ENCODE results near the gene NCOA6. TPM values are rescaled to one million over a fixed set of nuclear protein-coding genes. Genes with fewer than 3 reads are reported as not detected.

The NCOA6 gene
- total RNA-seq, 1 donor from 2014 or later, result 16.0 TPM

DNA sequence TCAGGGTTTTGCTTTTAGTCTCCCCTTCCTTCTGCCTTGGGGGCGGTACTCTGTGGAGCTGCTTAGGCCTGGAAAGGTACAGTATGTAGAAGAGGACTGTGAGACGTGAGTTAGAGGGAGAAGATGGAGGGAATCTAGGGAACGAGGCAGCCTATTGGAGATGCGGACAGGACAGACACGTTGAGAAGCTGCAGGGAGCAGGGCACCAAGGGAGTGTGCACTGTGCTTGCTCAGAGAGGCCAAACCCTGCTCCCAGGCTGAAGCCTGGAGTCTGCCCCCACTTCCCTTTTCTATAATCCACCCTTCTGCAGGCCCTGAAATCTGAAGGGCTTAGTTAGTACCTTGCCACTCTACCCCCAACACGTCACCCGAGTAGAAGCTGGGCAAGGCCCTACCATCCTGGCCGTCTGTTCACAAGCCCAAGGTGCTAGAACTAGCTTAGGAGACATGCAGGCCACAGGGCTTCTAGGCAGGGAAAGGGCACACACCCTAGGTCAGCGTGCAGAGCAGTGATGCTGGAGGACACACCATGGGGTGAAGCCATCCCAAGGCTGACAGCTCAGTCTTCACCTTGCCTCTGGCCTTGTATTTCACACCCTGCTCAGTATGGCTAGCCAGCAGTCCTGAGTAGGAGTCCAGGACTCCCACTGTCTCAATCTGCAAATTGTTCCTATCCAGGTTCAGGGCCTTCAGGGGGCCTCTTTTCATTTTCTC is 114.4 kb downstream of the NCOA6 start:
- intact Hi-C loops (cut with DNase I), result no loop called here
- DNase-seq (ENCODE audit: missing footprints) (no peak), ATAC-seq (no peak)

DNA sequence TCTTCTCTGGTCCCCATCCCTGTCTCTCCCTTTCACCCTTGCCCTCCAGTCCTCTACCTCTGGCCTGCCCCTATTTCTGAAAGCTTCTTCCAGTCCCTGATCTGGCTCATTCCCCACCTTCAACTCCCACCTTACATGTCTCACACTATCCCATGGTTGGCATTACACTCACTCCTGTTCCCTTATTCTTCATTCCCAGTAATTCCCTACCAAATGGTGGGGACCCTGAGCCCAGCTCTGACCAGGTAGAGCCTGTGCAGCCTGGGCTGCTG is 114.9 kb downstream of the NCOA6 start:
- ATAC-seq, result no peak
- intact Hi-C loops (cut with DNase I), result no loop called here
- DNase-seq (ENCODE audit: missing footprints), result no peak

DNA sequence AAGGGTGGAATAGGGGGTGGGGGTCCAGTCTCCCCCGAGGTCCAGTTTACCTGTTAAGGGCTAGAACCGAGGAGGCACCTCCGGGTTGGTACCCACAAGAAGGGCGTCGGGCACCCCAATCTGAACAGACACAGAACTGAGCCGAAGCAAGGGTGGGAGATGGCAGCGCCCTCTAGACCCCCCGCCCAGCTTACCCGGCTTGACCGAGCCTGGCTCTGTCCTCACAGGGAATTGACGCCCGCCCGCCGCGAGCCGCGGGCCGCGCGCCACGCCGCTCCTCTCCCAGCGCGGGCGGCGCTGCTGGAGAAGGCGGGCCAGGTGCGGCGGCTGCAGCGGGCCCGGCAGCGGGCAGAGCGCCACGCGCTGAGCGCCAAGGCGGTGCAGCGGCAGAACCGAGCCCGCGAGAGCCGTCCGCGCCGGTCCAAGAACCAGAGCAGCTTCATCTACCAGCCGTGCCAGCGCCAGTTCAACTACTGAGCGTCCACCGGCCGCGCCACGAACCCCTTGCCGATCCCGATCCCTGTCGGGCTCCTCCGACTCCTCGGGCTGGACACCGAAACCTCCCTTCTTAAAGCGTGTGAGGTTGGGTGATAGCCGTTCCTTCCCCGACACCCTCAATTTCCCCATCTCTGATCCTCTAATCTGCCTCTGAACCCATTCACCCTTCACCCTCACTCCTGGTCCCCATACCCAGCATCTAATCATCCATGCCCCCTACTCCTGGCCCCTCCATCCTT is 115.5 kb downstream of the NCOA6 start:
- peak; percentile 87 for DNase-seq (ENCODE audit: missing footprints)
- intact Hi-C loops (cut with DNase I), result loop anchor here (5.0 kb wide), 1 partner anchor 173 kb away; no protein-coding TSS in a partner anchor
- peak; percentile 64 for ATAC-seq

DNA sequence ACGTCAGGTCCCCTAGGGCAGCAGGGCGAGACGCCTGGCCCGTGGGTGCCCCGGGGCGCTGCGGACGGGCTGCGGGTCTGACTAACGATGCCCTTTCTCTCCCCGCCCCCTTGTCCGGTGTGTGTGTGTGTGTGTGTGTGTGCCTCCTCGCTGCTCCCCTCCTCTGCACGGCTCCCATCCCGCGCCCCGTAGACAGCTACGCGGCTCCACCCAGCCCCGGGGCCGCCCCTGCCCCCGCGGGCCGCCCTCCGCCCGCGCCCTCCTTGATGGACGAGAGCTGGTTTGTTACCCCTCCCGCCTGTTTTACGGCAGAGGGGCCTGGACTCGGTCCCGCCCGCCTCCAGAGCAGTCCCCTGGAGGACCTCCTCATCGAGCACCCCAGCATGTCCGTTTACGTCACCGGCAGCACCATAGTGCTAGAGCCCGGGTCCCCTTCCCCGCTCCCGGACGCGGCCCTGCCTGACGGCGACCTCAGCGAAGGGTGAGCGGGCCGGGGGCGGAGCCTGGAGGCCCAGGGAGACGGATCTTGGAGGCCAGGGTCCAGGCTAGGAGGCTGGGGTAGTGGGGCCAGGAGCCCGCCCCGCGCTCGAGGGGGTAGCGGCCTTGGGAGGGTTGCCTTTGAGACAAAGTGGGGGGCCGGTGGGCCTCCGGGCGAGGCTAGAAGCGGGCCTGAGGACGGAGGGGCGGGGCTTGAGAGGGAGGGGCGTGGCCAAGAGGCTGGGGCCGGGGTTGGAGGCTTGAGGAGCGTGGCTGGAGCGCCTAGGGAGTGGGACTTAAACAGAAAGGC is 116.2 kb downstream of the NCOA6 start:
- peak; percentile 76 for ATAC-seq
- intact Hi-C loops (cut with DNase I), result loop anchor here (5.0 kb wide), 1 partner anchor 172 kb away; no protein-coding TSS in a partner anchor
- DNase-seq (ENCODE audit: missing footprints), result peak; percentile 93

DNA sequence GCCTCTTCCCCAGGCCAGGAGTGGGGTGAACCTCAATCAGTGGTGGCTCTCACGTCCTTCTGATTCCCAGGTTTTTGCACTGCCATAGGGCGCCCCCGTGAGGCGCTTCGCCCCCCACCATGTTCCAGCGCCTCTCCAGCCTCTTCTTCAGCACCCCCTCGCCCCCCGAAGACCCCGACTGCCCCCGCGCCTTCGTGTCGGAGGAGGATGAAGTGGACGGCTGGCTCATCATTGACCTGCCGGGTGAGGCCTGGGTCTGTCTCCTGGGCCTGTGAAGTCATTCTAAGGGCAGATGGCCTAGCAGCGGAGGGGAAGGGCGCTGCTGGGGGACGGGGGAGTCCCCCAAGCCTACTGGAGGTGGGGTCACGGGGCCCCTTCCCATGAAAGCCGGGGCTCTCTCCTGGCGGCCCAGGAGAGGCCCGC is 116.8 kb downstream of the NCOA6 start:
- intact Hi-C loops (cut with DNase I), result loop anchor here (5.0 kb wide), 1 partner anchor 171 kb away; no protein-coding TSS in a partner anchor
- DNase-seq (ENCODE audit: missing footprints), result peak; percentile 82
- no peak for ATAC-seq

DNA sequence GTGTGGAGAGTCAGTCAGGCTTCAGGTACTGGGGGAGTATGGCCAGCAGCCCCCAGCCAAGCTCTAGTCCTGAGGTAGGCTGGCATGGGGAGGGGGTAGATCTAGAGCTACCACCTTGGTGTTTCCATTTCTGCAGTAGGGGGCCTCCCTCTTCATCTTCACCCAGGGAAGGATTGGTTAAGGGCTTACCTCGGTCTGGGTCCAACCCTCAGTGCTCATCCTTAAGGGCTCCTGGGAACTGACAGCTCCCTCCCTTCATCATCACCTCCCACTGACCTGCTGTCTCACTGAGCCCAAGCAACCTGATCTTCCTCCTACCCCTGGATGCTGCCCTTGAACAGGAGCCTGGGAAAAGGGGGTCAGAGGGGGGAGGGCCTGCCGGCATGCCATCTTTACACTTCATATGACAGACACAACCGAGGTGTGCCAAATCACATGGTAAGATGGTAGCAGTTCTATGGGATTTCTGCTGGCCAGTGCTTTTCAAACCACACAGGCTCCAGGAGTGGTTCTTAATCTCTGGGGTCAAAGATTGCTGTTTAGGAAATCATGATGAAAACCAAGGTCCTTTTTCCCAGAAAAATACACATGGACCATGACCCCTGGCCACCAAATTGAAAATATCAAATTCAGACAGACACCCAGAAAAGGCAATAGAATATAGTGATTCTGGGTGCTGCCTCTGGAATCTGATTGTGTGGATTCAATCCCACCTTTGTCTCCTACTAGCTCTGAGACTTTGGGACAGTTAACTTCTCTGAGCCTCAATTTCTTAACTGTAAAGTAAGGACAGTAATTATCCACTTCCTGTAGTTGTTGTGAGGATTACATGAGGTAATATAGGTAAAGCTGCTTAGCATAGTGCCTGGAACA is 118.3 kb downstream of the NCOA6 start:
- no peak for ATAC-seq
- DNase-seq (ENCODE audit: missing footprints), result no peak
- intact Hi-C loops (cut with DNase I), result loop anchor here (5.0 kb wide), 1 partner anchor 170 kb away; no protein-coding TSS in a partner anchor

DNA sequence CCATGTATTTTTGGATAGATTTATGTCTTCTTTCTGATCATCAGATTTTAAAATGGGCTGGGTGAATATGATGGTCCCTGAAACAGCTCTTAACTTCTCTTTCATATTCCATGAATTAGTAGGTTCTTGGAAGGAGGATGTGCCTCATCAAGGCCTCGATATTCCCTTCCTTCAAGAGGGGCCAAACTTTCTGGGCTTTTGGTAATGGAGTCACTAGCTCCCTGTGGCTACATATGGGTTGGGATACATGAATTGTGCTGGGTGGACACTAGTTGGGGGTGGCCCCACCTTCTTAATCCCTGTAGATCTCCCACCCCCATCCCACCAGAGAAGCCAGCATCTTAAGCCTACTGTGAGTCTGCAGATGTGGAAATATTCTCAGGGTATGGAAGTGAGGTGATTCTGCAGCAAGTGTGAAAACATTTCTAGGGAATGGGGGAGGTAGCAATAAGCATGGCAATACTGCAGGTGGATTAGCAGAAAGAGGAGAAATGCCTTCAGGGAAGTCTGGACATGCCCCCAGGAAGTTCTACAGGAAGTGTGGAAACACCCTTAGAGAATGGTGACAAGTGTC is 119.1 kb downstream of the NCOA6 start:
- intact Hi-C loops (cut with DNase I), result loop anchor here (5.0 kb wide), 1 partner anchor 169 kb away; no protein-coding TSS in a partner anchor
- DNase-seq (ENCODE audit: missing footprints) (no peak), ATAC-seq (no peak)

DNA sequence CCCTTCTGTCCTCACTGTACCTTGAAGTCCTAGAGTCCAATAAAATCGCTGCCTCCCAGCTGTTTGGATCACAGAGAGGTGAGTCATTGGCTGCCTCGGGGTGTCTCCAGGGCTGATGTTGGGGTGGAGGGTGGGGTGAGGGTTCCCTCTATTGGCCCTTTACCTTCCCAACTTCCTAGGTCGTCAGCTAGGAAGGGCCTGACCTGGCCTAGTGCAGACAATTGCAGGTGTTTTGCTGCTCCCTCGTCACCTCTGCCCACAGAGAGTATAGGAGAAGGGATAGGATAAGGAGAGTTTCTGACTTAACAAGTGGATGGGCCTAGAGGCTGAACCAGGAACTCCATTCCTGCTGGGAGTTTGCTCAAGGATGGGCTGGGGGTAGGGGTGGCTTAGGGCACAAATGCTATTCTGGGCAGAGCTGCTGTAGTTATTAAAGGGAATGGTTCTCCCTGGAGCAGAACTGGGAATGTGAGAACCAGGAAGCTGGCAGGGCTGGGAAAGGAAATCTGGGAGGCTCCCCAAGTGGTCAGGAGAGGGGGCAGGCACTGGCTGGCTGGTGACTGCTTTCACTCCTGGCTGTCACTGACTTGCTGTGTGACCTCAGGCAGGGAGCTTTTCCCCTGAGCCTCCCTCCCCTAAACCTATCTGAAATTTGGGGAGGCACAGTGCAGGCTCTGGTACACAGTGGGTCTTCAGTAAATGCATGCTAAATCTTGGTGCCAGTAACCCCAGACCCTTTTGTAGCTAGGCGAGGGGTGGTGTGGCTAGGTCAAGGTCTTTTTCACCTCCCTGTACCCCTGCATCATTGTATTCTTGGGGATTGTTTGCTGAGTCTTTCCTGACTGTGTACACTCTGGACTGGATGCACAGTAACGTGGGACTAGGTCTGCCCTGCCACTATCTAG is 119.8 kb downstream of the NCOA6 start:
- DNase-seq (ENCODE audit: missing footprints), result peak; percentile 65
- ATAC-seq, result peak; percentile 7
- intact Hi-C loops (cut with DNase I), result loop anchor here (2.0 to 5.0 kb wide), 2 partner anchors 29 to 168 kb away; partner anchors contain the start of gene PIGU

DNA sequence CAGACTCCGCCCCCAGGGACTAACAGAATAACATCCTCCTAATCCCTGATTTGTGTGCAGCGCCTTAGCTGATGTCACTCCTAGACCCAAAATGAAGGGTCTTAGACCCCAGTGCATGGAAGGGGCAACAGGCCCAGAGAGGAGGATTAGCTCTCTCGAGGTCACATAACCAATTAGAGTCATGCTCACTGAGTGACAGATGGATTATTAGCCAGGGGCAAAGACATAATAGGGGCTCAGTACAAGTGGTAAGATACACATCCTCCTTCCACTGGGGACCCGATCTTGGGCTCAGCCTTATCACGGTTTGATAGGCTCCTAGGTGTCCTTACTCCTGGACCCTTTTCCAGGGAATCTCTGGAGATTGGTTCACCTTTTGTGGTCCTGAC is 120.4 kb downstream of the NCOA6 start:
- intact Hi-C loops (cut with DNase I), result loop anchor here (2.0 to 5.0 kb wide), 2 partner anchors 28 to 168 kb away; partner anchors contain the start of gene PIGU
- no peak for ATAC-seq
- DNase-seq (ENCODE audit: missing footprints), result no peak

DNA sequence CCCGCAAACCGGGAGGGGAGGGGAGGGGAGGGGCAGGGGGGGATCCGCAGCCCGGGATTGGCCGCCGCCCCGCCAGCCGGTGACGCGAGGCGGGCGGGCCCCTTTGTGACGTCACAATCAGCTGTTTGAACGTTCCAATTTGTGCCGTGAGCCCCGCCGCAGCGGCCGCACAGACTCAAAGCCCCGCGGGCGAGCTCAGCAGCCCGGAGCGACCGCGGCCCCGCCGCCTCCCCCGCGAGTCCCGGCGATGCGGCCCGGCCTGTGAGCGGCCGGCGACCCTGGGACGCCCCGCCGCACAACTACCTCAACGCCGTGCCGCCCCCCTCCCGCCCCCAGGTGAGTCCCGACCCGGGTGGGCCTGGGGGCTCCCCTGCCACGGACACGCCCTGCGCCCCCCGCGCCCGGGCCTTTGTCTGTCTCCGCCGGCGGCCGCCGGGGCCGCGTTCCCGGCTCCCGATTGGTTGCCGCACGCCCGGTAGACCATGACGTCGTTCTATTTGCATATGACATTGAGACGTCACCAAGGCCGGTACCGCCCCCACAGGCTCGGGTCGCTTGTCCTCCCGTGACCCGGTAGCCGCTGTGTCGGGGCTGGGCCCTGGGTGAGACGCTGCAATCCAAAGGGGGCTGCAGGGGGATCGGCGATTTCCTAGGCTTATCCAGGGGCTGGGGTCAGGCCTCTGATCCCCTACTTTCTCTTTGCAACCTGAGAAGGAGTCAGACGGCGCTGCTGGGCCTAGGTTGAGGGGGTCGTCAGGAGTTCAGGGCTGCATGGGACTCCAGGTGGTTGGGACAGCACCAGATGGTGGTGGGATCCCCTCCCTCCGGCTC is 121.1 kb downstream of the NCOA6 start, which contains the start of gene TP53INP2:
Gene TP53INP2 (plus strand): TSS at position 168 of the 831 bp plus-strand sequence. CDS start 4,396 bp downstream, outside the sequence.
- intact Hi-C loops (cut with DNase I), result loop anchor here (1.0 to 5.0 kb wide), 5 partner anchors 28 to 392 kb away; partner anchors contain the start of gene PIGU
- DNase-seq (ENCODE audit: missing footprints) (peak; percentile 98), ATAC-seq (peak; percentile 79)

DNA sequence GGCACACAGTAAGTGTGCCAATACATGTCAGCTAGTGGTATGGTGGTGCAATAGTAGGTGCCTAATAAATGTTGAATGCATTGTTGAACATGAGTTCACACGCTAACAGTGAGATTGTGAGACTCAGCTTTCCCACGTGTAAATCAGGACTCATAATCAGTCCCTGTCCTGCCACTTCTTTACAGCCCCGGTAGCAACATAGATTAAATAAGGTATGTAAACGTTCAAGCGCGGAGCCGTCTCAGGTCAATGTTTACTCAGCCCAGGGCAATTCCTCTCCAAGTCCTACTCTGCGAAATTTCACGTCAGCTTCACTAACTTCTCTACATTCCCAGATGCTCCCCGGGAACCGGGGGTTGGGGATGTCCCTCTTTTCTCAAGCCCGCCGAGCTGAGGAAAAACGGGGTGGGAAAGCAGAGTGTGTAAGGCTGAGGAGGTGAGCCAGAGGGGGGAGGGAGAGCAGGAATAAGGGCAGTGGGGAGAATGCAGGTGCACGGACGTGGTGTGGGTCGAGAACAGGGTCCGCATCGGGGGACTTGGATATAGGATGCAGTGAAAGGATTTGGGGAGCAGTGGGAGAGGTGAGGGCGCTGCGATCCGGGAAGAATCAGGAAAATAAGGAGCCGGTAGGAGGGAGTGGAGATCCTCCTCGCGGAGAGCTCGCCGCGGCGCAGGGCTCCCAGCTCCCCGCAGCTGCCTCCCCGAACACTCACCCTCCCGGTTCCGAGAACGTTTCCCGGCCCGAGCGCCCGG is 121.9 kb downstream of the NCOA6 start:
- DNase-seq (ENCODE audit: missing footprints) (peak; percentile 69), ATAC-seq (peak; percentile 6)
- intact Hi-C loops (cut with DNase I), result loop anchor here (1.0 to 5.0 kb wide), 4 partner anchors 27 to 391 kb away; partner anchors contain the start of gene PIGU

DNA sequence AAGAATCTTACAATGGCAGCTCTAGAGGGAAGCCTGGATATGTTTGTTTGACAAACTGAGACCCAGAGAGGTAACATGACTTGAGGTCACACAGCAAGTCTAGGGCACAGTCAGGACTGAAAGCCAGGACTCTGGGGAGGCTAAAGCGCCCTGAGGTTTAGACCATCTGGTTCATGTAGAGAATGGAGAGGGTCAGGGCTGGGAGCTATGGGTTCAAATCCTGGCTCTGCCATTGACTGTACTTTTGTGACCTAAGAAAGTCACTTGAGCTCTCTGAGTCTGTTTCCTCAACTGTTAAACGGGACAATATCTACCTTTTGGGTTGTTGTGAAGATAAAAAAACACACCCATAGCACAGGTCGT is 122.4 kb downstream of the NCOA6 start:
- DNase-seq (ENCODE audit: missing footprints), result no peak
- intact Hi-C loops (cut with DNase I), result loop anchor here (5.0 kb wide), 2 partner anchors 76 to 391 kb away; no protein-coding TSS in a partner anchor
- no peak for ATAC-seq

DNA sequence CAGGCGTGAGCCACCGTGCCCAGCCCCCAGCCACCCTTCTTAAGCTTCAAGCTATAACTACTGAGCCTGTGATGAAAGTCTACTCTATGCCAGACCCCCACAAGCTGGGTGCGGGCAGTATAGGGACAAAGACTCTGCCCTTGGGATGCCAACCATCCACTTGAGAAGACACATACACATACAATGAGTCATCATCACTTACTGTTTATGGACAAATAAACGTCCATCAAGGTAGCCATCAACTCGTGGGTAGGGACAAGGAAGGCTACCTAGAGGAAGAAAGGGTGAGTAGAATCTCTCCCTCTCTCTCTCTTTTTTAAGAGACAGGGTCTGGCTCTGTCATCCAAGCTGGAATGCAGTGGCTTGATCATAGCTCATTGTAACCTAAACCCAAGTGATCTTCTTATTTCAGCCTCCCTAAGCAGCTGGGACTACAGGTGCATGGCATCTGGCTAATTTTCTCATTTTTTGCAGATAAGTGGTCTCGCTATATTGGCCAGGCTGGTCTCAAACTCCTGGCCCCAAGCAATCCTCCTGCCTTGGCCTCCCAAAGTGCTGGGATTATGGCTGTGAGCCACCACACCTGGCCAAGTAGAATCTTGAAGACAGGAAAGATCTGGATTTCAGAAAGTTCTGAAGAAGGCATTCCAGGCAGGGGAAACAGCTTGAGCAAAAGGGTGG is 123.9 kb downstream of the NCOA6 start:
- no peak for ATAC-seq
- intact Hi-C loops (cut with DNase I), result loop anchor here (5.0 kb wide), 2 partner anchors 74 to 389 kb away; no protein-coding TSS in a partner anchor
- DNase-seq (ENCODE audit: missing footprints), result no peak

DNA sequence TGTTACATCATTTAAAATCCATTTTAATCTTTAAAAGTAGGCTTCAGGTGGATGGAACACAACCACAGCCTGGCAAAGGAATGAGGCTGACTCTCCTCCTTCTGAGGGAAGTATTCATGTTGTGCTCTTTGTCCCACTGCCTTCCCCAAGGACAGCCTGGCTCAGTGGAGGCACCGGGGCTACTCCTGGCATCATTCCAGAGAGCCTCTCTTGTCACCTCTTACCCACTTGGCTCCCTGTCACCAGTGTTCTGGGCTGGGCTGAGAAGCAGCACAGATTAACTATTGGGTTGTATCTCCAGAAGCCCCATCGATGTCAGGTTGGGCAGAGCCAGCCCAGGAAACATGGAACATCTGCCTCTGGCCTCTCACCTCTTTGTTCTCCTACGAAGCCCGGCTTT is 132.0 kb downstream of the NCOA6 start:
- DNase-seq (ENCODE audit: missing footprints) (no peak), ATAC-seq (peak; percentile 62)
- intact Hi-C loops (cut with DNase I), result no loop called here

DNA sequence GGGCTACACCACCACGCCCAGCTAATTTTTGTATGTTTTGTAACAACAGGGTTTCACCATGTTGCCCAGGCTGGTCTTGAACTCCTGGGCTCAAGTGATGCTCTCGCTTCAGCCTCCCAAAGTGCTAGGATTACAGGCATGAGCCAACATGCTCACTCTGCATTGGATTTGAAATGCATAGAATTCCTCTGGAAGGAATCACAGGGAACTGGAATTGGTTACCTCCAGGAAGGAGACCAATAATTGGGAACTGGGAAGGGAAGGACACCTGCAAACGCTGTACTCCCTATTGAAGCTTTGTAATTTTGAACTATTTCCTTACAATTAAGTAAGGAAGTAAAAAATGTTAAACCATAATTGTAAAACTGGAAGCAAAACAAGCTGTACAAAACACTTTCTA is 133.6 kb downstream of the NCOA6 start:
- ATAC-seq, result no peak
- no peak for DNase-seq (ENCODE audit: missing footprints)
- intact Hi-C loops (cut with DNase I), result no loop called here

All from Right ventricle myocardium inferior (tissue), 1 donor.